ENCODE results near the gene TTC3.

The TTC3 gene

DNA sequence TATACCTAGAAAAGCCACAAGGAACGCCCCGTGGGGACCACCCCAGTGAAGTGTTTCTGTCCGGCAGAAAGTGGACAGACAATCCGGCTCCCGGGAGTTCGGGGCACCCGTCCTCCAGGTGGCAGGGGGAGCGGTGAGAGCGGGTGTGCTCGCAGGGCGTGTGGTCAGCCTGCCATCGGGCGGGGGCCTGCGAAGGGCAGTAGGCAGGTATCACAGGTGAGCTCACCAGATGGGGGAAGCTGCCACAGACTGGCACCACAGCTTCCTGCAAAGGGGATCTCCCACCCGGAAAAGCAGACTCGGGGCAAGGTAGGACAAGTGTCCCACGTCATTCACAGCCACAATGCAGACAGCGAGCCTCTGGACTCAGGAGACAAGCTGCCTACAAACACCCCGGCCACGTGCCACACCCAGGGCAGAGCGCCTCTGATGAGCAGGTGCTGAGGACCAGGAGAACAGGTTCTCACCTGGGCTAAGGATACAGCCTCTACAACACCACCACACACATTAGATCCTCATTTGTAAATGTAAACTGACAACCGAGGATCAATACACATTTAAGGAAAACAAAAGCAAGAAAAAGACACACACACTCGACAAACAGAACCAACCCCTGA lies 157.7 kb downstream of the TTC3 start:
- DNase-seq = no peak

GRCh38 chr21:37231249-37231645 lies 158.2 kb downstream of the TTC3 start:
- no peak for DNase-seq

- DNase-seq = no peak
Observed at GRCh38 chr21:37231671-37232070, 158.6 kb downstream of the TTC3 start.

GRCh38 chr21:37232274-37233018 lies 159.4 kb downstream of the TTC3 start:
- DNase-seq = no peak

- no peak for DNase-seq
Observed at GRCh38 chr21:37233551-37234146, 160.6 kb downstream of the TTC3 start.

DNA sequence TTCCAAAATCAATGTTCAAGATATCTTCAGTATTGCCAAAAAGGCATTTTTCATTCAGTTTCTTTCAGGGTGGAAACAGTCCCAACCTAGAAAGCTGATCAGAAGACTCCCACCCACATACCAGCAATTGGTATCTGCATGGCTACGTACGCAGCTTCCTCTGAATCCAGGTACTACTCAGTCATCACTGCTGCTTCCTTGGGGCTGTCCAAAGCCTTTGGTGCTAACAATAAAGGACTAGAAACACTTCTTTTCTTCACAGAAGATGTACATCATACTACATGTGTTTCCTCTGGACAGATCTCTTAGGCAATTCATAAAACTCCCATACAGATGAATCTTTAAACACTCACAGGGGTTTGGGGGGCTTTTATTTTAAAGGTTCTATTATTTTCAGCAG lies 164.3 kb downstream of the TTC3 start:
- DNase-seq = no peak

DNA sequence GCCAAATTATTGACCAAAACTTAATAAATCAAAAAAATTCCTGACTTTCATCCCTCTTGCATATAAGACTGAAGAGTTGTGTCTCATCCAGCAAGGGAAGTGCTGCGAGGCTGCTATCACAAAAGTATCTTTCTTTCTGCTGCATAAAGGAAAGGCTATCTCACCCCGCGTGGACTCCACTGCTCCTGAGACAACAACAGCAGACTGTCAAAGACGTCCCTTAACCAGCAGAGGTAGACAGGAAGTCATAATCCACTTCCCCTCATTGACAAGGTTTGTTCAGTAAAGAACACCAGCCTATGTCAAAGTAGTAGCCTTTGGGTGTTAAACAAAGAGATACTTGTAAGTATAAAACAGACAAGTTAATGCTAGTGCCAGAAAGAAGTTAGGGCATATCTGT lies 164.7 kb downstream of the TTC3 start:
- no peak for DNase-seq

- no peak for DNase-seq
Observed at GRCh38 chr21:37240978-37241377, 167.9 kb downstream of the TTC3 start.

DNA sequence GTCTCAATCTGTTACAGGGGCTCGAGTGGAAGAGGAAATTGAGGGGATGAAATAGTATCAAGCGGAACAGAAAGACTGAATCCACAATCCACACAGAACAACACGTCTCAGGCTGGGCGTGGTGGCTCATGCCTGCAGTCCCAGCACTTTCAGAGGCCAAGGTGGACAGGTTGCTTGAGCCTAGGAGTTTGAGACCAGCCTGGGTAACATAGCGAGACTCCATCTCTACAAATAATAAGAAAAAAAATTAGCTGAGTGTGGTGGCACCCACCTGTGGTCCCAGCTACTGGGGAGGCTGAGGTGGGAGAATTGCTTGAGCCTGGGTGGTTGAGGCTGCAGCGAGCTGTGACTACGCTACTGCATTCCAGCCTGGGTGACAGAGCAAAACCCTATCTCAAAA lies 168.4 kb downstream of the TTC3 start:
- DNase-seq = no peak

DNA sequence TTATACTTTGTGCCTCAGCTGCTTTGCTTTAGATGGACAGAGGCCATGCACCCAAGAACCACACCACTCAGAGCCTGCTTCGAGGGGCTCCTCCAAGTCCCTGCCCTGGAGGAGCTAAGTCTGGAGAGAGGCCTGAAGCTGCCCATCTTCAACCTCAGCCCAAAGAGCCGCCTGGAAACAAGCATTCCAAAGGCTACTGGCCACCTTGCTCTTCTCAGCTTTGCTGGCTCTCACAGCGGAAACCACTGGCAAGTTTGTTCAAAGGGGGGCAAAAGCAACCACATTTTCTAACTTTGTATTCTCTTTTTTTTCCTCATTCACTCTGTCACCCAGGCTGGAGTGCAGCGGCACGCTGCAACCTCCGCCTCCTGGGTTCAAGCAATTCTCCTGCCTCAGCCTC lies 170.9 kb downstream of the TTC3 start:
- DNase-seq = no peak

GRCh38 chr21:37244501-37245095 lies 171.5 kb downstream of the TTC3 start:
- DNase-seq = no peak

DNA sequence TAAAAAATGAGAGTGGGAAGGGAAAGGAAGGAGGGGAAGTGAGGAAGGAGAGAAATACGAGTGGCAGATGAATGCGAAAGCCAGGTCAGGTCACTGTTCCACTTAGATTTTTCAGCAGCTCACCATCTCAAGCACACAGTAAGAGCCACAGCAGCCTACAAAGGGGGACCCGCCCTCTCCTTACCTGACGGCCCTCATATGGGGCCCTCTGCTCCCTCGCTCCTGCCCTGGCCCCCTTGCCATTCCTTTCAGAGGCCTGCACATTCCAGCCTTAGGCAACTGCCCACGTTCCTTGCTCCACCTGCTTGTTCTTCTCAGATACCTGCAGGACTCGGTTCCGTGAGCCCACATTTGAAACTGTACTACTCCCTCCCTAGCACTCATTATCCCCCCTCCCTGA lies 172.1 kb downstream of the TTC3 start:
- DNase-seq = no peak

- DNase-seq = no peak
Observed at GRCh38 chr21:37248298-37248697, 175.2 kb downstream of the TTC3 start.

DNA sequence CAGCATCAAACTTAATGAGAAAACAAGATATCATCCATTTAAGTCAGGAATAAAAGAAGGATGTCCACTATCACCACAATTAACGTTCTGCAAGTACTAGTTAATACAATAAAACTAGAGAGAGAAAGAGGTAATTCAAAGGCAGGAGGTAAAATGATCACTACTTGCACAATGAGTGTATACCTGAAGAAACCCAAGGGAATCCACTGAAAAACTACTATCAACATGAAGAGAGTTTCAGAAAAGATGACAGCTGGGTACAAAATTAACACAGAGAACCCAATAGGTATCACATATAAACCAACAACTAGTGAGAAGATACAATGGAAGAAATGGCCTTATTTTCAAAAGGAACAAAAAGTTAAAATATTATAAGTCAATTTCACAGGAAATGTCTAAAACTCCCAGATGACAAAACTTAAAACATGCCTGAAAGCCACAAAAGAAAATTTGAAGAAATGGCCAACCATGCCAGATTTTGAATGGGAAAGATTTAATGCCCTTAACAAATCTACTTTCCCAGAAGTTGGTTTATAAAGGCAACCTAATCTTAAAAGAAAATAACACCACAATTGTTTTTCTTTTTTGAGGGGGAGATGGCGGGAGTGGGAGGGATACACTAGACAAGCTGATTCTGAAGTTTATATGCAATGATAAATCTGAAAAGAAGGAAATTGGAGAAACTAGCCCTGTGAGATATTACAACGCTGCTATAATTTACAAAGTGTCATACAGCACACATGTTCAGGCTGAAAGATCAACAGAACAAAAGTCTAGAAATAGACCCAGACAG lies 176.3 kb downstream of the TTC3 start:
- DNase-seq = no peak

GRCh38 chr21:37251294-37251634 lies 178.2 kb downstream of the TTC3 start:
- DNase-seq = no peak
